Lung (tissue), 12 donors: Measurements from ENCODE around the gene CAMK1D. TPM values are rescaled to one million over a fixed set of nuclear protein-coding genes. Genes with fewer than 3 reads are reported as not detected.
A peak's percentile ranks its signal among the peaks of the same experiment; 100 is the strongest.

Experiments
- ATAC-seq: fragments of 200-7000 bp; cut with Tn5 transposase; one replicate; pipeline ENCODE4 v1.9.1; 2020; ENCODE audit warnings: moderate number of reproducible peaks; ENCODE audit not compliant: insufficient read depth, low FRiP score
- DNase-seq, 3 donors: peaks; one replicate each; pipeline ENCODE4 v3.0.0-alpha.2; 2013 to 2017
- H3K27ac ChIP-seq, 2 donors: one replicate each; pipeline ENCODE4 v1.5.1; 2013; ENCODE audit warnings: mild to moderate bottlenecking in 2 of 2, moderate library complexity in 2 of 2, control low read depth in 1 of 2, inconsistent platforms in 1 of 2, low read depth in 1 of 2, low read length in 1 of 2
- H3K27me3 ChIP-seq, 3 donors: one replicate each; pipeline ENCODE4 v1.5.1; 2013; ENCODE audit warnings: low read length in 2 of 3; ENCODE audit not compliant: control insufficient read depth in 3 of 3, insufficient read depth in 3 of 3
- H3K36me3 ChIP-seq, 4 donors: one replicate each; pipeline ENCODE4 v1.5.1; 2013; ENCODE audit warnings: low read length in 4 of 4, mild to moderate bottlenecking in 1 of 4, moderate library complexity in 1 of 4; ENCODE audit not compliant: control insufficient read depth in 4 of 4, insufficient read depth in 4 of 4
- H3K4me1 ChIP-seq, 5 donors: one replicate each; pipeline ENCODE4 v1.5.1; 2013; ENCODE audit warnings: low read length in 5 of 5, mild to moderate bottlenecking in 2 of 5, moderate library complexity in 1 of 5; ENCODE audit not compliant: control insufficient read depth in 5 of 5, insufficient read depth in 5 of 5
- H3K4me3 ChIP-seq: one replicate; pipeline ENCODE4 v1.5.1; 2013; ENCODE audit warnings: mild to moderate bottlenecking, control low read depth, moderate library complexity
- H3K9ac ChIP-seq, 2 donors: one replicate each; pipeline ENCODE4 v1.5.1; 2013; ENCODE audit warnings: low read length in 2 of 2, control low read depth in 1 of 2; ENCODE audit not compliant: insufficient read depth in 1 of 2
- H3K9me3 ChIP-seq, 4 donors: one replicate each; pipeline ENCODE4 v1.5.1; 2013; ENCODE audit warnings: low read length in 3 of 4, mild to moderate bottlenecking in 1 of 4, moderate library complexity in 1 of 4; ENCODE audit not compliant: control insufficient read depth in 4 of 4, insufficient read depth in 3 of 4
- CTCF ChIP-seq: IDR thresholded peaks from 2 replicates; pipeline ENCODE4 v1.5.1; 2012; ENCODE audit warnings: mild to moderate bottlenecking; ENCODE audit errors: control extremely low read depth, extremely low read depth
- WGBS, 2 donors: extraction: QIAGEN DNeasy Blood & Tissue Kit; methylation state at CpG; one replicate each; pipeline ENCODE4 v1.1.7; 2013; 5-methylcytosine and 5-hydroxymethylcytosine counted together
- polyA plus RNA-seq, 2 donors: library from polyadenylated mRNA; stranded (reverse); fragments of 200-250 nt; gene quantifications; one replicate each; pipeline ENCODE4 v1.2.1, GENCODE V29; 2013
- total RNA-seq, 2 donors: library from RNA; depleted of rRNA in 1 of 2; stranded (reverse); fragments of >200 nt in 1 of 2; gene quantifications; one replicate each; pipeline ENCODE4 v1.2.1, GENCODE V29; 2014 to 2021
- donor health status: control.
- donor health status: control.
- donor health status: Bipolar disorder and iron deficiency.
- donor health status: healthy.
- donor health status: DM: yes; HTN: yes; CAD: no.

Gene CAMK1D
- total and polyA plus RNA-seq, 4 donors, result 3.2 to 37.4 (median 7.0) TPM

DNA sequence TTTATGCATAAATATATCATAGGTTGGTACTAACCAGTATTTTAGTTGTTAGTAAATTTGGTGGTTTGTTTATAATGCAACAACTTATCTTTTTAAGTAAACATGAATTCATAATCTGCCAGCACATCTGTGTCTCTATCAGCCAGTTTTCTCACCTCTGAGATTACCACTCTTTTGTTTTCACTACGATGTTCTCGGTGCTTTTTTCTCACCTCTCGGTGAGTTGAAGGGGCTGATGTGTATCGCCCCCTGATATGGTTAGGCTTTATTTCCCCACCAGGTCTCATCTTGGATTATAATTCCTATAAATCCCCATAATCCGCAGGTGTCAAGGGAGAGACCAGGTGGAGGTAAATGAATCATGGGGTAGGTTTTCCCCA, 114.1 kb downstream of the CAMK1D start:
- no peak for ATAC-seq
- H3K27me3 ChIP-seq, result peaks cover 0 to 16% (median 0%) of the 10 kb centered on the region in 3 donors
- WGBS, 2 donors, result 84 to 91% methylated on average over 5 of the region's 5 CpGs

DNA sequence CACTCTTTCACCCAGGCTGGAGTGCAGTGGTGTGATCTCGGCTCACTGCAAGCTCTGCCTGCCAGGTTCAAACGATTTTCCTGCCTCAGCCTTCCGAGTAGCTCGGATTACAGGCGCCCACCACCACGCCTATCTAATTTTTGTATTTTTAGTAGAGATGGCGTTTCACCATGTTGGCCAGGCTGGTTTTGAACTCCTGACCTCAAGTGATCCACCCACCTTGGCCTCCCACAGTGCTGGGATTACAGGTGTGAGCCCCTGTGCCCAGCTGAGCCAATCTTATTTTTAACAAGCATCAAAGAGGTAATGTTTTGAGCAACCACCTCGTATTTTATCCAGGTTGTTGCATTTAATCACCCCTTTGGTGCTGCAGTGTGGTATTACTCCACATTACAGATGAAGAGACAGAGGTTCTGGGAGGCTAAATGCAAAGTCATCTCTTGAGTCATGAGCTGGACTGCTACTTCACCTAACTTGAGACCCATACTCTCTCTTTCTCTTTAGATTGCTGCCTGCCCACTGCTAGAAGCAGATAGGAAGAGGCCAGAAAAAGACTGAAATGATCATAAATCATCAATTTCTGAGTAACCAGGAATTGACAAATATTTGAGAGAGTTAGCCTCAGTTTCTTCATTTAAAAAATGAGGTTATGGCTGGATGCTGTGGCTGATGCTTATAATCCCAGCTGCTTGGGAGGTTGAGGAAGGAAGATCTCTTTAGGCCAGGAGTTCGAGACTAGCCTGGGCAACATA, 116.2 kb downstream of the CAMK1D start:
- no peak for TF ChIP-seq CTCF
- H3K9ac ChIP-seq, result no peak overlapping the region
- no peaks in the 10 kb centered on the region for H3K9me3 ChIP-seq
- H3K36me3 ChIP-seq, result no peaks in the 10 kb centered on the region
- H3K27me3 ChIP-seq, result peaks cover 0 to 13% (median 0%) of the 10 kb centered on the region in 3 donors
- WGBS, 2 donors, result 88 to 93% methylated on average over 9 of the region's 9 CpGs
- no peak overlapping the region for H3K27ac ChIP-seq
- DNase-seq, result no peak
- ATAC-seq, result no peak
- H3K4me1 ChIP-seq, result peaks cover 0 to 3% (median 0%) of the 10 kb centered on the region in 5 donors
- no peak overlapping the region for H3K4me3 ChIP-seq

More for the DNA sequence above, 114.1 kb downstream of the CAMK1D start:
- Histone ChIP-seq H3K9ac (no peak overlapping the region), H3K9me3 (no peaks in the 10 kb centered on the region), H3K4me3 (no peak overlapping the region), H3K4me1 (peaks cover 0 to 3% (median 0%) of the 10 kb centered on the region in 5 donors), H3K36me3 (no peaks in the 10 kb centered on the region), H3K27ac (no peak overlapping the region)
- no peak for TF ChIP-seq CTCF
- no peak for DNase-seq

- Histone ChIP-seq H3K4me1 (peaks cover 0 to 3% (median 0%) of the 10 kb centered on the region in 5 donors), H3K9me3 (no peaks in the 10 kb centered on the region), H3K27me3 (peaks cover 0 to 13% (median 0%) of the 10 kb centered on the region in 3 donors), H3K36me3 (no peaks in the 10 kb centered on the region), H3K9ac (no peak overlapping the region), H3K27ac (no peak overlapping the region), H3K4me3 (no peak overlapping the region)
- WGBS, 2 donors, result 75 to 83% methylated on average over 17 of the region's 17 CpGs
- ATAC-seq (no peak), DNase-seq (peak in 1 of 3 donors; percentile 33)
- TF ChIP-seq CTCF, result no peak
Measured at GRCh38 chr10:12466704-12467305, 117.5 kb downstream of the CAMK1D start.
